SH-SY5Y (cell line): ENCODE results near the gene NLGN2.

ENCODE experiments used
- GATA2 ChIP-seq: IDR thresholded peaks from 2 replicates; pipeline ENCODE4 v1.6.1; 2011; ENCODE audit warnings: mild to moderate bottlenecking, low read depth, low read length
- GATA3 ChIP-seq: IDR thresholded peaks from 2 replicates; pipeline ENCODE4 v1.6.1; 2011; ENCODE audit warnings: low read depth, mild to moderate bottlenecking, low read length, moderate library complexity

DNA sequence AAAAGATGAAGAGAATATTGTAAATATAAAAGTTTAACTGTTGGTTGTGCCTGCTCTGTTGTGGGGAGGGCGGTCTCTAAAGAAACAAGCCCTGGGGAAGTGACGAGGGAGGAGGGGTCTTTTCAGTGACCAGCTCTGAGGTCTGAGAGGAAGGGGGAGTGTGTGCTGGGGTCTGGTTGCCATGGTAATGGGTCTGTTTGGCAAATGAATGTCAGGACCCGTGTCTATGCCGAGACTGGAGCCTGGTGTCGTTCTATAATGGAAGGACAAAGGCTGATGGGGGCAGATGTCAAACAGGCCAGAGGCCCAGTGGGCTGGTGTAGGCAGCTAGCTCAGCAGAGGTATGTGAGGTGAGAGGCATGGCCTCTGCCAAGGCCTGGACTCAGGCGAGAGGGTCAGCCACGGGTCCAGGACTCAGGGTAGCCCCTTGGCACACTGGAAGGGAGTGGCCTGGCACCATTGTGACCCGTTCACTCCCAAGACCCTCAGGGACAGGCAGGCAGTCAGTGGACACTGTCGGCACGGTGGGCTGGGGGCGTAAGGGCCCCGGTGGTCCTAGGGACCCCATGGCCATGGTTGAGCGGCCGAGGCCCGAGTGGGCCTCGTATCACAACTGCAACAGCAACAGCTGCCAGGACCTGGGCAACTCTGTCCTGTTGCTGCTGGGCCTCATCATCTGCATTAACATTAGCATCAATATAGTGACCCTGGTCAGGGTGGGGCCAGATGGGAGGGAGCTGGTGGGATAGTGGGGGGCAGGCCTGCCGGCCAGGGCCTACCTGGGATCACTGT, 12.4 kb downstream of the NLGN2 start, which contains the start of gene SPEM1:
- TF ChIP-seq GATA3 (no peak), GATA2 (no peak)
